Tibial nerve (tissue), 4 donors: ENCODE measurements around the gene SLC37A1.

Experiments used
- CTCF ChIP-seq, 5 experiments: fragments of 200-600 bp in 3 of 5; fragments of 450-650 bp in 2 of 5; sonication (generic) in 3 of 5; IDR thresholded peaks; one replicate each; pipeline ENCODE4 v1.5.1; 2016 to 2019; ENCODE audit warnings: antibody characterized with exemption in 5 of 5, mild to moderate bottlenecking in 3 of 5, moderate library complexity in 2 of 5
- EP300 ChIP-seq, 2 donors: sonication (generic); formaldehyde crosslinking; IDR thresholded peaks; one replicate each; pipeline ENCODE4 v1.6.1; 2017; ENCODE audit warnings: antibody characterized with exemption in 2 of 2, mild to moderate bottlenecking in 1 of 2

DNA sequence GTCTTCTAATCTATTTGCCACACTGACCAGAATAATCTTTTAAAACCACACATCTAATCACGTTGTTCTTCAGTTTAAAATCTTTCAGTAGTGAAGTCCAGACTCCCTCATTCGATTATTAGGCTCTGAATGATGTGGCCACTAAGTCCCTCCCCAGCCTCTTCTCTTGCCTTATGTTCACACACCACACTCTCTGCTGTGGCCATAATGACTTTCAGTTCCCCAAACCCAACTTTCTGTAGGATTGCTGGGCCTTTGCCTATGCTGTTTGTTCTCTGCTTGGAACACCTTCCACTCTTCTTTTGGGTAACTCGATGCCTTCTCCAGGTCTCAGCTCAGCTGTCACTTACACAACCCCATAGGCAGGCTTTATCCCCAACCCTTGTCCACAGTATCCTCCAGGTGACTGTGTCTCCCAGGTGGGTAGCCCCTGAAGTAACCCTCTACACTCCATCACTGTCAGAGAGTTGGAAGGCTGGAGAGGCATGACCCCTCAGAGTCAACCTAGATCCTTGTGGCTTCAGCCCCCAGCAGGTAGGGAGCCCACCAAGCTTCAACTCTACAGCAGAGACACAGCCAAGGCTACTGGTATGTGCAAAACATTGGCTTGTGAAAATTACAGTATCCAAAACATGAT lies 8.4 kb upstream of the SLC37A1 start:
- TF ChIP-seq CTCF (IDR thresholded peaks at IDR 0.05) (no peak), EP300 (IDR thresholded peaks at IDR 0.05) (no peak)
